ENCODE data around the gene KRTAP4-8. TPM values are rescaled to one million over a fixed set of nuclear protein-coding genes. Genes with fewer than 3 reads are reported as not detected.
"Not testable (repeated sequence)": the region's sequence is repeated elsewhere in the genome, so short reads cannot be mapped to it uniquely, and the experiment has no call there.

Gene KRTAP4-8
- total RNA-seq, 1 donor from 2014 or later: not detected

GRCh38 chr17:41108728-41109386 lies 10.9 kb upstream of the KRTAP4-8 start:
- not testable (repeated sequence) for DNase-seq (ENCODE audit: extremely low read depth, low read depth, low spot score)

GRCh38 chr17:41107941-41108450 lies 10.1 kb upstream of the KRTAP4-8 start:
- DNase-seq (ENCODE audit: extremely low read depth, low read depth, low spot score): no peak

GRCh38 chr17:41105347-41105746 lies 7.4 kb upstream of the KRTAP4-8 start, which contains the start of gene KRTAP4-9:
Gene KRTAP4-9, plus strand, starts transcription at chr17:41105389. Its CDS starts 0 bp downstream, at chr17:41105389.
- DNase-seq (ENCODE audit: extremely low read depth, low read depth, low spot score): not testable (repeated sequence)

- not testable (repeated sequence) for DNase-seq (ENCODE audit: extremely low read depth, low read depth, low spot score)
These were observed 6.6 kb upstream of the KRTAP4-8 start for GRCh38 chr17:41104386-41105038.

- DNase-seq (ENCODE audit: extremely low read depth, low read depth, low spot score): no peak
These were observed 6.0 kb upstream of the KRTAP4-8 start for GRCh38 chr17:41103896-41104295.

GRCh38 chr17:41101586-41102259 lies 3.8 kb upstream of the KRTAP4-8 start, which contains the start of gene KRTAP4-16:
Gene KRTAP4-16, minus strand, starts transcription at chr17:41102209. Its CDS starts 0 bp downstream, at chr17:41102209.
- no peak for DNase-seq (ENCODE audit: extremely low read depth, low read depth, low spot score)

GRCh38 chr17:41099682-41100480 lies 1.9 kb upstream of the KRTAP4-8 start:
- peak; percentile 22 for DNase-seq (ENCODE audit: extremely low read depth, low read depth, low spot score)

- DNase-seq (ENCODE audit: extremely low read depth, low read depth, low spot score): no peak
These were observed 539 bp upstream of the KRTAP4-8 start for GRCh38 chr17:41098481-41098880.

GRCh38 chr17:41096055-41096454 lies 1.9 kb downstream of the KRTAP4-8 start:
- no peak for DNase-seq (ENCODE audit: extremely low read depth, low read depth, low spot score)

- DNase-seq (ENCODE audit: extremely low read depth, low read depth, low spot score): not testable (repeated sequence)
These were observed 9.1 kb downstream of the KRTAP4-8 start for GRCh38 chr17:41088760-41089352.

- DNase-seq (ENCODE audit: extremely low read depth, low read depth, low spot score): not testable (repeated sequence)
These were observed 13.7 kb downstream of the KRTAP4-8 start, which contains the start of gene KRTAP4-7 for GRCh38 chr17:41084100-41084856. Gene KRTAP4-7, plus strand, starts transcription at chr17:41084150. Its CDS starts 57 bp downstream, at chr17:41084207.

GRCh38 chr17:41083427-41083826 lies 14.5 kb downstream of the KRTAP4-8 start:
- DNase-seq (ENCODE audit: extremely low read depth, low read depth, low spot score): not testable (repeated sequence)

GRCh38 chr17:41082626-41083025 lies 15.3 kb downstream of the KRTAP4-8 start:
- no peak for DNase-seq (ENCODE audit: extremely low read depth, low read depth, low spot score)

- DNase-seq (ENCODE audit: extremely low read depth, low read depth, low spot score): no peak
These were observed 21.2 kb downstream of the KRTAP4-8 start for GRCh38 chr17:41076788-41077187.

- no peak for DNase-seq (ENCODE audit: extremely low read depth, low read depth, low spot score)
These were observed 24.3 kb downstream of the KRTAP4-8 start for GRCh38 chr17:41073676-41074075.

GRCh38 chr17:41071606-41072360 lies 26.2 kb downstream of the KRTAP4-8 start:
- no peak for DNase-seq (ENCODE audit: extremely low read depth, low read depth, low spot score)

- DNase-seq (ENCODE audit: extremely low read depth, low read depth, low spot score): no peak
These were observed 28.9 kb downstream of the KRTAP4-8 start for GRCh38 chr17:41069031-41069430.

GRCh38 chr17:41067281-41067680 lies 30.7 kb downstream of the KRTAP4-8 start:
- DNase-seq (ENCODE audit: extremely low read depth, low read depth, low spot score): no peak
